ENCODE measurements around the gene TIGD4. TPM values are rescaled to one million over a fixed set of nuclear protein-coding genes. Genes with fewer than 3 reads are reported as not detected.

Gene TIGD4
- total and polyA plus RNA-seq, 2 of the 13 experiments (the other 11 are each of a cell fraction or from before 2014, with no cell fraction given): 0.15 to 0.62 TPM

GRCh38 chr4:152779513-152780266, at the start of gene TIGD4, which contains the start of gene ARFIP1 (continued):
- TF ChIP-seq E2F5 (CRISPR knock-in tag; conservative IDR thresholded peaks at IDR 0.05) (no peak), RBM39 (IDR thresholded peaks at IDR 0.05; ENCODE audit: low read depth, low read length, poor library complexity, severe bottlenecking) (peak; percentile 82), ZNF768 (CRISPR knock-in tag; IDR thresholded peaks at IDR 0.05) (0 out of 2 replicates have a peak, but pooled peaks have one; percentile 19), CSRNP2 (CRISPR knock-in tag; conservative IDR thresholded peaks at IDR 0.05; ENCODE audit: low read depth) (no peak), ZNF597 (CRISPR knock-in tag; IDR thresholded peaks at IDR 0.05) (no peak), ATF6 (CRISPR knock-in tag; conservative IDR thresholded peaks at IDR 0.05) (0 out of 2 replicates have a peak, but pooled peaks have one; percentile 38), ZNF574 (CRISPR knock-in tag; IDR thresholded peaks at IDR 0.05) (peak; percentile 100), ZNF431 (CRISPR knock-in tag; IDR thresholded peaks at IDR 0.05; ENCODE audit: borderline replicate concordance, low read depth) (0 out of 2 replicates have a peak, but pooled peaks have one; percentile 77), NR1H2 (CRISPR knock-in tag; IDR thresholded peaks at IDR 0.05; ENCODE audit: borderline replicate concordance, low read depth) (no peak), ZNF660 (CRISPR knock-in tag; IDR thresholded peaks at IDR 0.05; ENCODE audit: borderline replicate concordance, low read depth) (no peak), CCDC6 (CRISPR knock-in tag; IDR thresholded peaks at IDR 0.05) (0 out of 2 replicates have a peak, but pooled peaks have one; percentile 49), ZNF841 (CRISPR knock-in tag; IDR thresholded peaks at IDR 0.05; ENCODE audit: borderline replicate concordance) (no peak), RFX3 (CRISPR knock-in tag; IDR thresholded peaks at IDR 0.05) (peak; percentile 92), MEIS1 (CRISPR knock-in tag; IDR thresholded peaks at IDR 0.05; ENCODE audit: borderline replicate concordance) (peak; percentile 66; the same call in 1 of the 2 replicates), ZMAT3 (CRISPR knock-in tag; conservative IDR thresholded peaks at IDR 0.05) (no peak), NPAS2 (CRISPR knock-in tag; IDR thresholded peaks at IDR 0.05; ENCODE audit: borderline replicate concordance) (no peak), GABPA (IDR thresholded peaks at IDR 0.05; ENCODE audit: low read depth, low read length) (peak; percentile 99), GABPA (CRISPR knock-in tag; IDR thresholded peaks at IDR 0.05; ENCODE audit: low read depth) (peak; percentile 99), ZNF101 (CRISPR knock-in tag; IDR thresholded peaks at IDR 0.05; ENCODE audit: borderline replicate concordance, low read depth) (no peak), RCOR2 (CRISPR knock-in tag; IDR thresholded peaks at IDR 0.05) (peak; percentile 69; the same call in 1 of the 2 replicates)
